ENCODE measurements around the gene KANSL1. TPM values are rescaled to one million over a fixed set of nuclear protein-coding genes. Genes with fewer than 3 reads are reported as not detected.

Gene KANSL1
- total and polyA plus RNA-seq, 5 donors from 2014 or later: 9.1 to 295 (median 11.3) TPM

DNA sequence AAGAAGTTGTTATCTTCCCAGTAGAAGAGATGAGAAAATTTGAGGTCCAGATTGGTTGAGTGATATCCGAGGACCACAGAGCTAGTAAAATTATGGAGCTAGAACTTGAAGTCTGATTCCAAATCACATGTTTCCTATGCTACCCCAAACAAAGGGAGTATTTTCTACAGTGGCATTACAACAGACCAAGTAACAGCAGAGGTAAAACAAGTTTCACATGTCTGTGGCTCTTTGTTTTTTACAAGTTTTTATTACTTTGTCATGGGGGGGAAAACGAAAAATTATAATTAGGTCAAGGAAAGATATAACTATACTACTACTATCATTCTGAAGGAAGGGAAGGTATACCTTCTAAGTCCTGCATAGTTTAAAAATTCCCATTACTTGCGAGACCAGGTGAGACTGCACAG is 49.4 kb downstream of the KANSL1 start:
- peaks cover 89% of the 10 kb centered on the region for H3K4me1 ChIP-seq (ENCODE audit: control insufficient read depth, insufficient read depth, low read length, poor library complexity, severe bottlenecking)

DNA sequence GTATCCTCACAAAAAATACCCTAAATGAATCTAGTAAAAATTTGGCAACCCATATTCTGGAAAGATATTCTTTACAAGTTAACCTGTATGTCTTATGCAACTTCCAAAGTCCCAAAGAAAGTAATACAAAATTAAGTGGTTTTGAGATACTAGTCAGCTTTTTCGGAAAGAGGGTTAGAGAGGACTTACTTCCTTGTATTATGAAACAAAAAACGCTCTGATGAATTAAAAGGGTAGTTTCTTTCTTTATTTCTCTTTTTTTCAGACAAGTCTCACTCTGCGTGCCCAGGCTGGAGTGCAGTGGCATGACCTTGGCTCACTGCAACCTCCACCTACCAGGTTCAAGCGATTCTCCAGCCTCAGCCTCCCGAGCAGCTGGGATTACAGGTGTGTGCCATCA is 51.6 kb downstream of the KANSL1 start:
- H3K4me3 Mint-ChIP-seq: peak overlapping the region in 3 of 4 donors; percentile 32 to 65 (median 34)
- Histone ChIP-seq H3K27me3 (ENCODE audit: control insufficient read depth, insufficient read depth, low read length) (no peaks in the 10 kb centered on the region), H3K36me3 (ENCODE audit: control insufficient read depth, insufficient read depth, low read length) (no peaks in the 10 kb centered on the region), H3K9me3 (ENCODE audit: control insufficient read depth in 2 of 2, low read length in 2 of 2) (no peaks in the 10 kb centered on the region), H3K27ac (ENCODE audit: insufficient read depth, low read length, poor library complexity, severe bottlenecking) (no peak overlapping the region), H3K4me3 (ENCODE audit: low read depth, low read length) (peak overlapping the region; percentile 41), H3K4me1 (ENCODE audit: control insufficient read depth, insufficient read depth, low read length, poor library complexity, severe bottlenecking) (peaks cover 89% of the 10 kb centered on the region)
- no peaks in the 10 kb centered on the region for H3K36me3 Mint-ChIP-seq
- no peak for ATAC-seq (ENCODE audit: low read depth in 2 of 2)
- peak overlapping the region in 2 of 3 donors; percentile 11 to 61 for H3K27ac Mint-ChIP-seq
- no peaks in the 10 kb centered on the region for H3K9me3 Mint-ChIP-seq
- H3K4me1 Mint-ChIP-seq: peaks cover 52 to 95% (median 88%) of the 10 kb centered on the region in 4 donors
- no peaks in the 10 kb centered on the region for H3K27me3 Mint-ChIP-seq
- DNase-seq: no peak

More for the DNA sequence above, 49.4 kb downstream of the KANSL1 start:
- Histone ChIP-seq H3K9me3 (ENCODE audit: control insufficient read depth in 2 of 2, low read length in 2 of 2) (no peaks in the 10 kb centered on the region), H3K27ac (ENCODE audit: insufficient read depth, low read length, poor library complexity, severe bottlenecking) (no peak overlapping the region), H3K4me3 (ENCODE audit: low read depth, low read length) (peak overlapping the region; percentile 17), H3K36me3 (ENCODE audit: control insufficient read depth, insufficient read depth, low read length) (no peaks in the 10 kb centered on the region), H3K27me3 (ENCODE audit: control insufficient read depth, insufficient read depth, low read length) (no peaks in the 10 kb centered on the region)
- Mint-ChIP-seq H3K4me3 (peak overlapping the region; percentile 8 to 51 (median 16)), H3K9me3 (no peaks in the 10 kb centered on the region), H3K27me3 (no peaks in the 10 kb centered on the region), H3K4me1 (peaks cover 49 to 95% (median 85%) of the 10 kb centered on the region in 4 donors), H3K36me3 (no peaks in the 10 kb centered on the region), H3K27ac (peak overlapping the region in 2 of 3 donors; percentile 39 to 46)
- DNase-seq (no peak), ATAC-seq (ENCODE audit: low read depth in 2 of 2) (no peak)

DNA sequence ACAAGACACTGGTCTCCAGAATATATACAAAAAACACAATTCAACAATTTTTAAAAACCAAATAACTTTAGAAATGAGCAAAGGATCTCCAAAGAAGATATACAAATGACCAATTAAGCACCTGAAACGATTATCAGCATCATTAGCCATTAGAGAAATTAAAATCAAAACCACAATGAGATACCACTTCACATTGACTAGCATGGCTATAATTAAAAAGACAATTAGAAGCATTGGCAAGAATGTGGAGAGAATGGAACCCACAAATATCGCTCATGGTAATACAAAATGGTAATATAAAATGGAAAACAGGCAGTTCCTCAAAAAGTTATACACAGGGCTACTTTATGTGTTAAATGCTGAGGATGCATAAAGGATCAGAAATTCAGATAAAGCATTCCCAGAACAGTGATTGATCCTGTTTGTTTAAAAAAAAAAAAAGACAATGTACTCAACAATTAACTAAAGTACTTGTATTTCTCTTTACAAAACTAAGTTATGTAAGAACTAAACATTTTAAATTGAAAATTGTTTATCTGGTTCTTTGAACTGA is 52.5 kb downstream of the KANSL1 start:
- no peak for ATAC-seq (ENCODE audit: low read depth in 2 of 2)
- H3K27me3 Mint-ChIP-seq: no peaks in the 10 kb centered on the region
- H3K27ac ChIP-seq (ENCODE audit: insufficient read depth, low read length, poor library complexity, severe bottlenecking): no peak overlapping the region

DNA sequence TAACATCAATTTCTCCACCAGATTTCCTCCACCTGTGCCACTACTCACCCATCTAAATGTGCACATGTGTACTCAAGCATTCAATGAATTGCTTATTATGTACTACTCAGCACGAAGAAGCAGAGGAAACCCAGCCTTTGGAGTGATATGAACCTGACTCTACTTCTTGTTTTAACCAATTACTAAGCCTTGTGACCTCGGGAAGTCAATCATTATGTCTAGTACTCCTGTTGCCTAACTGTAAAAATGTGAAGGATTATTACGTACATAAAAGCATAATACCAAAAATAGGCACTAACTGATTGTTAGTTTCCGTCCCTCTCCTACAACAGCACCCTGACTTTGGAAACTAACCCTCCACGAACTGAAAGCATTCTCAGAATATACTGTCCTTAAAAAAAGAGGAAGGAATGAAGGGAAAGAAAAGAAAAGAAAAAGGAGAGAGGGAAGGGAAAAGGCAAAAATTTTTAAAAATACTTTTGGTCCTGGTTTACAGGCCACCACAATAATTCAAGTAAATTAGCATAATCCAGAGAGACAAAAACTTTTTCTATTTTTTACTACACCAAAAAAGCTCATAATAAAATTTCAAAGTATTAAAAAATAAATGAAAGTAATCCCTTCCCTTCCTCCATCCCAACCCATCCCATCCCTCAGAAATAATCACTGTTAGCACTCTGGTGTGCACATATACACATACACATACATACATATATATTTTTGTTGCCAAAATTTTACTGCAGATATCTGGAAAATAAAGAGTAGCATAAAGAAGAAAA is 53.6 kb downstream of the KANSL1 start:
- Mint-ChIP-seq H3K4me1 (peaks cover 54 to 96% (median 89%) of the 10 kb centered on the region in 4 donors), H3K9me3 (no peaks in the 10 kb centered on the region), H3K27me3 (no peaks in the 10 kb centered on the region), H3K4me3 (peak overlapping the region; percentile 2 to 56 (median 34)), H3K27ac (peak overlapping the region in 2 of 3 donors; percentile 33 to 55), H3K36me3 (no peaks in the 10 kb centered on the region)
- DNase-seq: no peak
- ATAC-seq (ENCODE audit: low read depth in 2 of 2): no peak
- H3K4me1 ChIP-seq (ENCODE audit: control insufficient read depth, insufficient read depth, low read length, poor library complexity, severe bottlenecking): peaks cover 85% of the 10 kb centered on the region
- no peak overlapping the region for H3K27ac ChIP-seq (ENCODE audit: insufficient read depth, low read length, poor library complexity, severe bottlenecking)
- H3K9me3 ChIP-seq (ENCODE audit: control insufficient read depth in 2 of 2, low read length in 2 of 2): no peaks in the 10 kb centered on the region
- H3K36me3 ChIP-seq (ENCODE audit: control insufficient read depth, insufficient read depth, low read length): no peaks in the 10 kb centered on the region
- peak overlapping the region; percentile 41 for H3K4me3 ChIP-seq (ENCODE audit: low read depth, low read length)
- H3K27me3 ChIP-seq (ENCODE audit: control insufficient read depth, insufficient read depth, low read length): no peaks in the 10 kb centered on the region

More for the DNA sequence above, 52.5 kb downstream of the KANSL1 start:
- Histone ChIP-seq H3K27me3 (ENCODE audit: control insufficient read depth, insufficient read depth, low read length) (no peaks in the 10 kb centered on the region), H3K36me3 (ENCODE audit: control insufficient read depth, insufficient read depth, low read length) (no peaks in the 10 kb centered on the region), H3K4me3 (ENCODE audit: low read depth, low read length) (peak overlapping the region; percentile 29), H3K9me3 (ENCODE audit: control insufficient read depth in 2 of 2, low read length in 2 of 2) (no peaks in the 10 kb centered on the region), H3K4me1 (ENCODE audit: control insufficient read depth, insufficient read depth, low read length, poor library complexity, severe bottlenecking) (peaks cover 89% of the 10 kb centered on the region)
- no peak for DNase-seq
- Mint-ChIP-seq H3K4me3 (peak overlapping the region in 2 of 4 donors; percentile 2 to 65), H3K36me3 (no peaks in the 10 kb centered on the region), H3K9me3 (no peaks in the 10 kb centered on the region), H3K27ac (peak overlapping the region in 2 of 3 donors; percentile 10 to 61), H3K4me1 (peaks cover 55 to 96% (median 90%) of the 10 kb centered on the region in 4 donors)

DNA sequence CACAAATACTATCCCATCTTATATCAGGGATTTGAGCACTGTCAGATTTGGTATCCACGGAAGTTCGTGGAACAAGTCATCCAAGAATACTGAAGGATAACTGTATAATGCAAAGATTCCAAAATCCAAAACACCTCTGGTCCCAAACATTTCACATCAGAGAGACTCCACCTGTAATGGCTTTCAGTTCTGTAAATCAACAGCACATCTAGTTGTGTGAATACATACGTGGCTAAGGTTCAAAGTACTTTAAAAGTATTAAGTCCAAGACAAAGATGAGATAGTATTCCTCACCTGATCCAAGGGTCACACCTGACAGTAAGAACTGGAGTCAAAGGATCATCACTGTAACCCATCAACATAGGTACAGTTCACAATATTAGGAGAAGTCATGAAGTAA is 54.8 kb downstream of the KANSL1 start:
- Mint-ChIP-seq H3K36me3 (peaks cover 4% of the 10 kb centered on the region), H3K4me1 (peaks cover 48 to 94% (median 87%) of the 10 kb centered on the region in 4 donors), H3K27me3 (no peaks in the 10 kb centered on the region), H3K27ac (peak overlapping the region in 2 of 3 donors; percentile 33 to 34), H3K4me3 (peak overlapping the region in 3 of 4 donors; percentile 2 to 53 (median 22)), H3K9me3 (peaks cover 0 to 2% (median 0%) of the 10 kb centered on the region in 7 donors)
- ATAC-seq (ENCODE audit: low read depth in 2 of 2): no peak
- H3K36me3 ChIP-seq (ENCODE audit: control insufficient read depth, insufficient read depth, low read length): no peaks in the 10 kb centered on the region
- H3K27me3 ChIP-seq (ENCODE audit: control insufficient read depth, insufficient read depth, low read length): no peaks in the 10 kb centered on the region
- H3K27ac ChIP-seq (ENCODE audit: insufficient read depth, low read length, poor library complexity, severe bottlenecking): no peak overlapping the region
- H3K9me3 ChIP-seq (ENCODE audit: control insufficient read depth in 2 of 2, low read length in 2 of 2): no peaks in the 10 kb centered on the region
- peak overlapping the region; percentile 41 for H3K4me3 ChIP-seq (ENCODE audit: low read depth, low read length)
- DNase-seq: no peak
- peaks cover 81% of the 10 kb centered on the region for H3K4me1 ChIP-seq (ENCODE audit: control insufficient read depth, insufficient read depth, low read length, poor library complexity, severe bottlenecking)

DNA sequence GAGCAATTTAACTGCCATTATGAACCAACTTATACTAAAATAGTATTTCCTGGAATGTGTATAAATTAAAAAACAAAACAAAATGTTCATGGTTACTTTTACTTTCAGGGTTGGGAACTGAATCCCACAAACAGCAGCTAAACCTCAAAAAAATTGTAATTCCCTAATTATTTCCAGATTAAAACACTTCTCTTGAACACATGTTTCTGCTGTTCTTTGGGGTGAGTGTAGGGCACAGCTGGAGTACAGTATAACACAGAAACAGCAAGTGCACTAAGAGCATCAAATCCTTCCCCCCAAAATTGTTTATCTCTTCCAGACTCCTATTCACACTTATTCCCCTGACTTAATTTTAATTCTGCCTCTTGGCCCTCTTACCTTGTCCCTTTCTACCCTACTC is 56.4 kb downstream of the KANSL1 start:
- H3K4me1 Mint-ChIP-seq: peaks cover 48 to 96% (median 86%) of the 10 kb centered on the region in 4 donors
- peak overlapping the region in 2 of 3 donors; percentile 46 to 53 for H3K27ac Mint-ChIP-seq
- H3K36me3 Mint-ChIP-seq: peaks cover 4% of the 10 kb centered on the region
- Histone ChIP-seq H3K4me1 (ENCODE audit: control insufficient read depth, insufficient read depth, low read length, poor library complexity, severe bottlenecking) (peaks cover 85% of the 10 kb centered on the region), H3K9me3 (ENCODE audit: control insufficient read depth in 2 of 2, low read length in 2 of 2) (no peaks in the 10 kb centered on the region), H3K36me3 (ENCODE audit: control insufficient read depth, insufficient read depth, low read length) (peaks cover 3% of the 10 kb centered on the region), H3K27me3 (ENCODE audit: control insufficient read depth, insufficient read depth, low read length) (no peaks in the 10 kb centered on the region), H3K4me3 (ENCODE audit: low read depth, low read length) (peak overlapping the region; percentile 46), H3K27ac (ENCODE audit: insufficient read depth, low read length, poor library complexity, severe bottlenecking) (peak overlapping the region; percentile 24)
- H3K27me3 Mint-ChIP-seq: no peaks in the 10 kb centered on the region
- no peak for ATAC-seq (ENCODE audit: low read depth in 2 of 2)
- H3K4me3 Mint-ChIP-seq: peak overlapping the region; percentile 29 to 91 (median 44)
- peaks cover 0 to 2% (median 0%) of the 10 kb centered on the region in 7 donors for H3K9me3 Mint-ChIP-seq
- no peak for DNase-seq

DNA sequence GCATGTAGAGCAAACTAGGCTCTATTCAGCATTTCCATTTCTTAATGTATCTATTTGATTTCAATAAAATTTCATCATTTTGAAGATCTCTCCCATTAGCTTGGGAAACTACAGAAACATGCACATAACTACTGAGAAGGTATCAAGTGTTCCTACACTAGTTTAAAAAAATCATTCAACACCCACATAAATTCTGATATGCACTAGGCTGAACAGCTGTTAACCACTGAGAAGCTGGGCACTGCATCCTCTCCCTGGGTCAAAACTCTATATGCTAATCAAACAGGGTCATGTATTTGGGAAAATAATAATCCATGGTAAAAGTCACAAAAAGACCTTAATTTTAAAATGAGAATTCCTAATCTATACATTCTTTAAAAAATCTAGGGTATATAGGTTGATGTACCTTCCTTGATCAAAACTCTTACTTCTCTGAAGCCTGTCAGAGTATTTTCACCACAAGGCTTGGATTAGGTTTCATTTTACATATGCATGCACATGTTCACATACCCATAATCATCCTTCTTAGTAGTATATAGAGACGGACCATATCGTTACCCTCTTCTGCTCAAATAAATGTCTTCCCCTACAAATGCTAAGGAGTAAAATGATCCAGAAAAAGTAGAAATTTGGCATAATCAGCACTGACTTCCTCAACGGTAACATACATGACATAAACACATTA is 57.2 kb downstream of the KANSL1 start:
- Mint-ChIP-seq H3K36me3 (peaks cover 4% of the 10 kb centered on the region), H3K27ac (peak overlapping the region; percentile 21 to 53 (median 52)), H3K27me3 (no peaks in the 10 kb centered on the region), H3K9me3 (peaks cover 0 to 2% (median 0%) of the 10 kb centered on the region in 7 donors), H3K4me1 (peaks cover 50 to 96% (median 86%) of the 10 kb centered on the region in 4 donors), H3K4me3 (peak overlapping the region; percentile 18 to 33 (median 28))
- Histone ChIP-seq H3K4me1 (ENCODE audit: control insufficient read depth, insufficient read depth, low read length, poor library complexity, severe bottlenecking) (peaks cover 82% of the 10 kb centered on the region), H3K4me3 (ENCODE audit: low read depth, low read length) (peak overlapping the region; percentile 46), H3K9me3 (ENCODE audit: control insufficient read depth in 2 of 2, low read length in 2 of 2) (no peaks in the 10 kb centered on the region), H3K36me3 (ENCODE audit: control insufficient read depth, insufficient read depth, low read length) (peaks cover 3% of the 10 kb centered on the region), H3K27me3 (ENCODE audit: control insufficient read depth, insufficient read depth, low read length) (no peaks in the 10 kb centered on the region), H3K27ac (ENCODE audit: insufficient read depth, low read length, poor library complexity, severe bottlenecking) (peak overlapping the region; percentile 24)
- DNase-seq: no peak
- no peak for ATAC-seq (ENCODE audit: low read depth in 2 of 2)

All from CD4-positive, CD25-positive, alpha-beta regulatory T cell (primary cell).